ENCODE measurements around the gene ATP7B.

The ATP7B gene

GRCh38 chr13:51978796-51979556 is 32.3 kb downstream of the ATP7B start:
- DNase-seq (ENCODE audit: low read depth) = no peak

GRCh38 chr13:51977625-51978024 is 33.6 kb downstream of the ATP7B start:
- DNase-seq (ENCODE audit: low read depth) = no peak

GRCh38 chr13:51976890-51977289 is 34.4 kb downstream of the ATP7B start:
- DNase-seq (ENCODE audit: low read depth) = no peak

GRCh38 chr13:51976423-51976822 is 34.8 kb downstream of the ATP7B start:
- no peak for DNase-seq (ENCODE audit: low read depth)

GRCh38 chr13:51974482-51974881 is 36.8 kb downstream of the ATP7B start:
- no peak for DNase-seq (ENCODE audit: low read depth)

- DNase-seq (ENCODE audit: low read depth) = no peak
Measured at GRCh38 chr13:51971520-51972426, 39.5 kb downstream of the ATP7B start.

GRCh38 chr13:51970349-51970748 is 40.9 kb downstream of the ATP7B start:
- no peak for DNase-seq (ENCODE audit: low read depth)

GRCh38 chr13:51967482-51968446 is 43.5 kb downstream of the ATP7B start:
- DNase-seq (ENCODE audit: low read depth) = no peak

GRCh38 chr13:51966186-51966585 is 45.1 kb downstream of the ATP7B start:
- DNase-seq (ENCODE audit: low read depth) = no peak

GRCh38 chr13:51961493-51962403 is 49.5 kb downstream of the ATP7B start:
- no peak for DNase-seq (ENCODE audit: low read depth)

- no peak for DNase-seq (ENCODE audit: low read depth)
Measured at GRCh38 chr13:51960766-51961165, 50.5 kb downstream of the ATP7B start.

- no peak for DNase-seq (ENCODE audit: low read depth)
Measured at GRCh38 chr13:51959773-51960172, 51.5 kb downstream of the ATP7B start.

GRCh38 chr13:51958217-51958547 is 53.1 kb downstream of the ATP7B start:
- DNase-seq (ENCODE audit: low read depth) = no peak

- DNase-seq (ENCODE audit: low read depth) = no peak
Measured at GRCh38 chr13:51957377-51958216, 53.7 kb downstream of the ATP7B start.

- DNase-seq (ENCODE audit: low read depth) = no peak
Measured at GRCh38 chr13:51956717-51957116, 54.5 kb downstream of the ATP7B start.

- no peak for DNase-seq (ENCODE audit: low read depth)
Measured at GRCh38 chr13:51955816-51956603, 55.2 kb downstream of the ATP7B start.

GRCh38 chr13:51955281-51955771 is 55.9 kb downstream of the ATP7B start:
- no peak for DNase-seq (ENCODE audit: low read depth)

- DNase-seq (ENCODE audit: low read depth) = no peak
Measured at GRCh38 chr13:51953347-51954195, 57.7 kb downstream of the ATP7B start.
